Measurements from ENCODE around the gene SGIP1.

Gene SGIP1

DNA sequence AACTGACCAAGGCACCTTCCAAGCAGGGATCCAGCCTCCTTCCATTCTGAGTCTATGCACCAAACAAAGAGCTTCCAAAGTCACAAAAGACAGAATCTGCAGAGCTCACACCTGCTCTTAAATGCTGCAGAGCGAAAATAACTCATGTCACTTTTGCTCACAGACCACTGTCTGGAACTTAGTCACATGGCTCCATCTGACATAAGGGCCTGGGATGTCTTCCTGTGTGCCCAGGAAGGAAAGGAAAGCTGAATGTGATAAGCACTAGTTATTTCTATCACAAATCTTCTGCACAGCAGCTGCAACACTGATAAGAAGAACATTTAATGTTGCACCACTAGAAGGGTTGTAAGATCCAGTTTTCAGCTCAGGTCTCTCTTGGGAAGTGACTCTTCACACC, 39.5 kb upstream of the SGIP1 start:
- TF ChIP-seq, protein P1, sequence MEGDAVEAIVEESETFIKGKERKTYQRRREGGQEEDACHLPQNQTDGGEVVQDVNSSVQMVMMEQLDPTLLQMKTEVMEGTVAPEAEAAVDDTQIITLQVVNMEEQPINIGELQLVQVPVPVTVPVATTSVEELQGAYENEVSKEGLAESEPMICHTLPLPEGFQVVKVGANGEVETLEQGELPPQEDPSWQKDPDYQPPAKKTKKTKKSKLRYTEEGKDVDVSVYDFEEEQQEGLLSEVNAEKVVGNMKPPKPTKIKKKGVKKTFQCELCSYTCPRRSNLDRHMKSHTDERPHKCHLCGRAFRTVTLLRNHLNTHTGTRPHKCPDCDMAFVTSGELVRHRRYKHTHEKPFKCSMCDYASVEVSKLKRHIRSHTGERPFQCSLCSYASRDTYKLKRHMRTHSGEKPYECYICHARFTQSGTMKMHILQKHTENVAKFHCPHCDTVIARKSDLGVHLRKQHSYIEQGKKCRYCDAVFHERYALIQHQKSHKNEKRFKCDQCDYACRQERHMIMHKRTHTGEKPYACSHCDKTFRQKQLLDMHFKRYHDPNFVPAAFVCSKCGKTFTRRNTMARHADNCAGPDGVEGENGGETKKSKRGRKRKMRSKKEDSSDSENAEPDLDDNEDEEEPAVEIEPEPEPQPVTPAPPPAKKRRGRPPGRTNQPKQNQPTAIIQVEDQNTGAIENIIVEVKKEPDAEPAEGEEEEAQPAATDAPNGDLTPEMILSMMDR (IDR thresholded peaks at IDR 0.05), result no peak

DNA sequence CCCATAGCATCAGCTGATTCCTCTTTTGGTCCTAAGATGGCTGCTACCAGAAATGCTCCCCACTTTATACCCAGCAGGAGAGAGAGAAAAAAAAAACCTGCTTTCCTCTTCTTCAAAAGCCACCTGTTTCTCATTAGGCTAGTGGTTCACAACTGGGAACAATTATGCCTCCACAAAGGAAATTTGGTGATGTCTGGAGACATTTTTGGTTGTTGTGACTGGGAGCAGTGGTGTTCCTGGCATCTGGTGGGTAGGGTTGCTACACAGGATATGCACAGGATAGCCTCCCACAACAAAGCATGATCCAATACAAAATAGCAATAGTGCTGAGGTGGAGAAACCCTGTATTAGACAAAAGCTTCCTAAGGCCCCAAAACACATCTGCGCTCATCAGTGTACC, 38.5 kb upstream of the SGIP1 start:
- TF ChIP-seq, protein P1 (IDR thresholded peaks at IDR 0.05), result no peak
- DNase-seq (ENCODE audit: low spot score), result no peak
- H3K4me3 ChIP-seq, result no peak overlapping the region
- H3K27ac ChIP-seq, result no peak overlapping the region

More for the DNA sequence above, 39.5 kb upstream of the SGIP1 start:
- H3K4me3 ChIP-seq, result no peak overlapping the region
- no peak for DNase-seq (ENCODE audit: low spot score)
- no peak overlapping the region for H3K27ac ChIP-seq

DNA sequence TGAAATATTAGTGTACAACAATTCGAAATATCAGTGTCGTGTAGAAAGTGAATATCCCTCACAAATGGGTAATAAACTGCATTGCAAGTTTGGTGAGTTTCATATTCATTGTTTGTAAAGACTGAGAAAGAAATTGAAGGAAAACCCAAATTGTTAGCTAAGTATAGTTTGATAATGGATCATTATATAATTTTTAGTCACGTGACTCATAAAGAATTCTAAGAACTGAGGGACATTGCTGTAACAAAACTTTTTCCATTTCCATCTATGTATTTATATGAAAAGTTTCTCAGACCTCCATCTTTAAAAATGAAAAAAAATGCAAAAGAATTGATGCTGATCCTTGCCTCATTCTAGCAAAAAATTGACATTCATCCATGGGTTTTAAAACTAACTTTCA, 36.0 kb upstream of the SGIP1 start:
- TF ChIP-seq, protein P1 (IDR thresholded peaks at IDR 0.05), result no peak
- no peak for DNase-seq (ENCODE audit: low spot score)
- Histone ChIP-seq H3K27ac (no peak overlapping the region), H3K4me3 (no peak overlapping the region)

DNA sequence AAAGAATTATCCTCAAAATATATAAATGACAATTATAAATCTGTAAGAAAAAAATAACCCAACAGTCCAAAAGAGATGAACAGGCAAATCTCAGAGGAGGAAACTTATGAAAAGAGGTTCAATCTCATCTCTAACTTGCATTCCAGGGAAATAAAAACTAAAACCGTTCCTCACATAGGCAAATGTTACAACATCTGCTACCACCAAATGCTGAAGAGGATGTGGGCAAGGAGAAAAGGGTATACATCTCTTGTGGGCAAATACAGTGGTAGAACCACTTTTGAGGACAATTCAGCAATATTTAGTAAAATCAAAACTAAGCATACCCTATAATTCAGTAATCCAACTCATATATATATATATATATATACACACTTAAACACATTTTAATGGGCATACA, 33.7 kb upstream of the SGIP1 start:
- DNase-seq (ENCODE audit: low spot score), result no peak
- TF ChIP-seq, protein P1 (IDR thresholded peaks at IDR 0.05), result no peak
- Histone ChIP-seq H3K27ac (no peak overlapping the region), H3K4me3 (no peak overlapping the region)

DNA sequence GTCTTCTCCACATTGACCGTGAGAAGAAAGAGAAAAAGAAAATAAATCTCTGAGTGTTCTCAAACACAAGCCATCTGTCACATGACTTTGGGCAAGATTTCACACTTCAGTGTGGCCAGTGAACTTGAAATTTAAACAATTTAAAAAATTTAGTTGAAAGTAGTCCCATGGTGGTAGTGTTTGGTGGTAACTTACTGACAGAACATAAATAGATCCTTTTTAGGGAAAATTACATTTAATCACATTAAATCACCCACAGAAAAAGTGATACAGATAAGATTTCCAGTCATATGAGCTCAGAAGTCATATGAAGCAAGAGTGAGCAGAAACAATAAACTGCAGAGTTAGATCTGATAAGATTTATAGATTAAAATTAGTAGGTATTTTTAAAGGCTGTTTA, 31.9 kb upstream of the SGIP1 start:
- no peak overlapping the region for H3K4me3 ChIP-seq
- no peak overlapping the region for H3K27ac ChIP-seq

DNA sequence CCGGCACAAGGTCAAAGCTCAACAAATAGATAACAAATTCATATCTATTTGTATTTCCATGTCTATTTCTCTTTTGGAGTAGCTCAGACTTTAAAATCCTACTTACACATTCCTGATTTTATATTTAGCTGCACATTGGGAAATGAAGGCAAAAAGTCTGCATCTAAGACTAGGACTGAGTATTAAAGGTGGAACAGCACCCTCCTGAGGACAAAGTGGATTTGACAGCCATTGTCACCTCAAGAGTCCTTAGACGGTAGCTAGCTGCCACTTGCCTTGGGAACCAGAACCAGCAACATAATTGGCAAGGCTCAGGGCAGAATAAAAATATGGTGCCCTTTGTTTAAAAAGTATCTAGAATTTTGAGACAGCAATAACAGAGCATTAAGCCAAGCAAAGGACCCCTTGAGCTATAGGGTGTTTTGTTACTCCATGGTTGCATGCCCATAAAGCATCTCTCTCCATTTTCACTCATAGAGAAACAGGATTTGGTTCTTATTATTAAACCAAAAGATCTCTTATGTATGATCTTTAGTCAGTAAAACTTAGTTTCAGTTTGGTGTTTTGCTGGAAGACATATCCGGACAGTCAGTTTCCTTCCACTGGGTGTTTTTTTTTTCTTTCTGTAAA, 30.0 kb upstream of the SGIP1 start:
- H3K4me3 ChIP-seq, result no peak overlapping the region
- TF ChIP-seq, protein P1 (IDR thresholded peaks at IDR 0.05), result peak; percentile 25
- no peak overlapping the region for H3K27ac ChIP-seq
- DNase-seq (ENCODE audit: low spot score), result no peak

More for the DNA sequence above, 31.9 kb upstream of the SGIP1 start:
- TF ChIP-seq, protein P1 (IDR thresholded peaks at IDR 0.05), result no peak
- DNase-seq (ENCODE audit: low spot score), result no peak

DNA sequence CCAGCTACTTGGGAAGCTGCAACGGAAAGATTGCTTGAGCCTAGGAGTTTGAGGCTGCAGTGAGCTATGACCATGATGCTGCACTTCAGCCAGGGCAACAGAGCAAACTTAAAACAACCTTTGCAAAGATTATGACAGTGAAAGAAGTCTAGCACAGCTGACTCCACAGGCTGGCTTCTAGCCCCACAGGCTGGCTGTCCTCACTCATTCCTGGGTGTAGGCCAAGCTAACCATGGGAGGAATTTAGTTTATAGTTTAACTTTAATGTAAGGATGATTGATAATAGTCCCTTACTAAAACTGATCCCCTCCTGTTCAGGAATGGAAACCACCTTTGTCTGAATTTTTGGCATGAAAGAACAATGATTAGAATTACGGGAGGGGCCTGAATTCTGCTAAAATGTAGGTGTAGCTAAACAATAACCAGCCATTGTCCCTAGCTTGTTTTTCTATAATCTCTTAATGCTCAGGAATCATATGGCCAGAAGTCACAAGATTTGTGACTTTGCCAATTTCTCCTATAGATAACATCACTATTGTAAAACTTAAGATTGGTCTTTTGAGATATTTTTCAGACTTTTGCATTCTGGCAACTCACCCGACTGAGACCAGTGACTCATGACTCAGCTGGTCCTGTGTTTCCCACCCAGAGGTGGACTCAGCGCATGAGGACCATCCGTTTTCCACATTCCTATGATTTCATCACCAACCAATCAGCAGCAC, 28.1 kb upstream of the SGIP1 start:
- H3K27ac ChIP-seq, result no peak overlapping the region
- TF ChIP-seq, protein P1 (IDR thresholded peaks at IDR 0.05), result no peak
- no peak for DNase-seq (ENCODE audit: low spot score)
- H3K4me3 ChIP-seq, result no peak overlapping the region

Measured in coronary artery (tissue), 2 donors.